Keratinocyte (primary cell): ENCODE results near the gene NAP1L5. TPM values are rescaled to one million over a fixed set of nuclear protein-coding genes. Genes with fewer than 3 reads are reported as not detected.

Experiments used
- DNase-seq: peaks from one replicate; pipeline ENCODE4 v3.0.0-alpha.2; 2011; ENCODE audit warnings: low read depth, missing footprints, low spot score
- FAIRE-seq: peaks from 2 replicates; lab custom pipeline; 2011; peaks lifted over from hg19 to GRCh38; lab: Jason Lieb, UNC
- H2AFZ ChIP-seq: 2 replicates; pipeline ENCODE4 v1.6.0; 2012; ENCODE audit warnings: low read length, control low read depth, inconsistent platforms; ENCODE audit not compliant: control insufficient read depth
- H3K27ac ChIP-seq: 2 replicates; pipeline ENCODE4 v1.5.1; 2011; ENCODE audit warnings: low read length; ENCODE audit not compliant: control insufficient read depth, insufficient read depth
- H3K27me3 ChIP-seq: 3 replicates; pipeline ENCODE4 v1.6.0; 2011; ENCODE audit warnings: low read length; ENCODE audit not compliant: control insufficient read depth, insufficient read depth; ENCODE audit errors: extremely low read depth
- H3K36me3 ChIP-seq, 2 experiments: 2 replicates in 1 of 2; 3 replicates in 1 of 2; pipeline ENCODE4 v1.5.1; 2011; ENCODE audit warnings: low read length in 2 of 2, mild to moderate bottlenecking in 1 of 2; ENCODE audit not compliant: control insufficient read depth in 2 of 2, insufficient read depth in 2 of 2; ENCODE audit errors: extremely low read depth in 1 of 2
- H3K4me1 ChIP-seq: 3 replicates; pipeline ENCODE4 v1.5.1; 2011; ENCODE audit warnings: low read length; ENCODE audit not compliant: control insufficient read depth, insufficient read depth; ENCODE audit errors: extremely low read depth
- H3K4me2 ChIP-seq: 3 replicates; pipeline ENCODE4 v1.6.0; 2011; ENCODE audit warnings: low read depth, low read length; ENCODE audit not compliant: control insufficient read depth, insufficient read depth; ENCODE audit errors: extremely low read depth
- H3K4me3 ChIP-seq, 3 experiments: fragments of 200-600 bp in 1 of 3; sonication (generic) in 1 of 3; 2 replicates in 2 of 3; 3 replicates in 1 of 3; pipeline ENCODE4 v1.5.1; 2011 to 2016; ENCODE audit warnings: low read length in 3 of 3, mild to moderate bottlenecking in 3 of 3, control low read depth in 2 of 3, inconsistent platforms in 1 of 3, low read depth in 1 of 3, mixed read lengths in 1 of 3, mixed run types in 1 of 3, moderate library complexity in 1 of 3; ENCODE audit not compliant: control insufficient read depth in 2 of 3, insufficient read depth in 2 of 3; ENCODE audit errors: extremely low read depth in 1 of 3
- H3K79me2 ChIP-seq: 2 replicates; pipeline ENCODE4 v1.6.0; 2012; ENCODE audit warnings: low read length; ENCODE audit not compliant: control insufficient read depth, insufficient read depth
- H3K9ac ChIP-seq: 3 replicates; pipeline ENCODE4 v1.6.0; 2011; ENCODE audit warnings: low read length; ENCODE audit not compliant: control insufficient read depth, insufficient read depth; ENCODE audit errors: extremely low read depth
- H3K9me1 ChIP-seq: 3 replicates; pipeline ENCODE4 v1.6.0; 2011; ENCODE audit warnings: low read length; ENCODE audit not compliant: control insufficient read depth, insufficient read depth; ENCODE audit errors: extremely low read depth
- H3K9me3 ChIP-seq: 2 replicates; pipeline ENCODE4 v1.5.1; 2012; ENCODE audit warnings: low read depth, low read length; ENCODE audit not compliant: control insufficient read depth
- H4K20me1 ChIP-seq: 3 replicates; pipeline ENCODE4 v1.6.0; 2011; ENCODE audit warnings: low read length; ENCODE audit not compliant: control insufficient read depth, insufficient read depth; ENCODE audit errors: extremely low read depth
- EZH2 ChIP-seq: IDR thresholded peaks from one replicate; pipeline ENCODE4 v1.6.1; 2012; ENCODE audit warnings: inconsistent platforms, mild to moderate bottlenecking, low read length, moderate library complexity
- dilution Hi-C: fragments of 300-500 bp; cut with MboI; formaldehyde crosslinking; loops from one replicate; pipeline ENCODE4 v1.7.0; 2020; ENCODE audit warnings: low sequenced_read_pairs; ENCODE audit not compliant: extremely low pct_ligation_motif_present
- polyA minus RNA-seq, 3 experiments: library from RNA; depleted of rRNA, polyadenylated mRNA; stranded (reverse); fragments of >200 nt; gene quantifications; 1 replicate in 1 of 3; 2 replicates in 1 of 3; 3 replicates in 1 of 3; pipeline ENCODE4 v1.2.3, GENCODE V29; 2011
- polyA plus RNA-seq, 5 experiments: library from polyadenylated mRNA; depleted of rRNA in 3 of 5; stranded (reverse) in 3 of 5; stranded (forward) in 1 of 5; unstranded in 1 of 5; fragments of >200 nt; gene quantifications; 1 replicate in 1 of 5; 2 replicates in 3 of 5; 3 replicates in 1 of 5; pipeline versions ENCODE4 v1.2.1 to v1.2.3, GENCODE V29; 2011 to 2012; ENCODE audit warnings: missing spikeins in 2 of 5, low read depth in 1 of 5, low replicate concordance in 1 of 5
- TF ChIP-seq, protein P1 (sequence below), 3 experiments: IDR thresholded peaks in 1 of 3; conservative IDR thresholded peaks in 1 of 3; optimal IDR thresholded peaks in 1 of 3; 2 replicates in 2 of 3; 3 replicates in 1 of 3; pipeline versions ENCODE3 to v1.5.1; 2011; ENCODE audit warnings: low read length in 3 of 3, mild to moderate bottlenecking in 3 of 3, moderate library complexity in 2 of 3, control low read depth in 1 of 3, inconsistent platforms in 1 of 3; ENCODE audit not compliant: insufficient read depth in 2 of 3; ENCODE audit errors: extremely low read depth in 1 of 3

The NAP1L5 gene, protein sequence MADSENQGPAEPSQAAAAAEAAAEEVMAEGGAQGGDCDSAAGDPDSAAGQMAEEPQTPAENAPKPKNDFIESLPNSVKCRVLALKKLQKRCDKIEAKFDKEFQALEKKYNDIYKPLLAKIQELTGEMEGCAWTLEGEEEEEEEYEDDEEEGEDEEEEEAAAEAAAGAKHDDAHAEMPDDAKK
- polyA plus RNA-seq (0.89 to 1.8 TPM (median 1.0 TPM) in 3 replicates), polyA minus RNA-seq (1.0 TPM in 1 of 3 replicates, not detected in the others)
- polyA plus RNA-seq (2011; ENCODE audit: low read depth), result 0.72 TPM
- 1.3 and 2.1 TPM in 2 replicates for polyA plus RNA-seq (2011; cell fraction: cytosol; rRNA removed)
- polyA plus RNA-seq (2011; cell fraction: nucleus; rRNA removed), result 0.83 and 1.3 TPM in 2 replicates
- polyA plus RNA-seq (2012; ENCODE audit: low replicate concordance), result 1.1 TPM in 2 replicates
- not detected for polyA minus RNA-seq (2011; cell fraction: cytosol; rRNA and poly(A)+ RNA removed)
- not detected in 2 replicates for polyA minus RNA-seq (2011; cell fraction: nucleus; rRNA and poly(A)+ RNA removed)

DNA sequence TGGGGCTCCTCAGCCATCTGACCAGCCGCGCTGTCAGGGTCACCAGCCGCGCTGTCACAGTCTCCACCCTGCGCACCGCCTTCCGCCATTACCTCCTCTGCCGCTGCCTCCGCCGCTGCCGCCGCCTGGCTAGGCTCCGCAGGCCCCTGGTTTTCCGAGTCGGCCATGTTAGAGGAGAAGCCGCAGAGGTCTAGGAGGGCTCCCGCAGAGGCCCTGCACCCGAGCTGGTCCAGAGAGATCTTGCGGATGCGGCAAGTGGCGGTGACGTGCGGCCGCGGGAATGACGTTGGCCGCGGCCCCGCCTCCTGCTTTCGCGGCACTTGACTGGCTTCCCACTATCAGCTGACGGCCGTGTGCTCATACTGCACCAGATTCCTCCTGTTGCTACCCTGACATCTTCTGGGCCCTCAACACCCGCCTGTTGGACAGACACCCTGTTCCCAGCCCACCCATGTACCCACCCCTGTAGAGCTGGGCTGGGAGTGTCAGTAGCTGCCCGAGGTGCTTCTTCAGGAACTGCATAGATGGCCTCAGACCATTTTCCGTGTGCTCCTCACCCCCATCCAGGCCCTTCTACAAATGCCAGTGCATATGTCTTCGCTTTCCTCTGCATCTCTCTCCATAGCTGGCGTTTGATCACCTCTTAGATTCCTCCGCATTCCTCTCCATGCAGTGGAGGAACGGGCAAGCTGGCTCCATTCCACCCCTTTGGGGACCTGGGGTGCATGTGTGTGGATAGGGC is at the start of gene NAP1L5:
Gene NAP1L5, minus strand, starts transcription at position 242 of the 742 bp plus-strand sequence. Its CDS starts 75 bp downstream, at position 167.
- H3K4me3 ChIP-seq, result peak within 1 kb of the TSS; percentile 32 to 74 (median 68)
- H4K20me1 ChIP-seq, result no peaks in the 10 kb centered on the region
- H3K9me3 ChIP-seq, result no peaks in the 10 kb centered on the region
- H3K27ac ChIP-seq, result no peak within 1 kb of the TSS
- no peaks in the 10 kb centered on the region for H3K27me3 ChIP-seq
- peak within 1 kb of the TSS; percentile 11 for H2AFZ ChIP-seq
- TF ChIP-seq, protein P1, sequence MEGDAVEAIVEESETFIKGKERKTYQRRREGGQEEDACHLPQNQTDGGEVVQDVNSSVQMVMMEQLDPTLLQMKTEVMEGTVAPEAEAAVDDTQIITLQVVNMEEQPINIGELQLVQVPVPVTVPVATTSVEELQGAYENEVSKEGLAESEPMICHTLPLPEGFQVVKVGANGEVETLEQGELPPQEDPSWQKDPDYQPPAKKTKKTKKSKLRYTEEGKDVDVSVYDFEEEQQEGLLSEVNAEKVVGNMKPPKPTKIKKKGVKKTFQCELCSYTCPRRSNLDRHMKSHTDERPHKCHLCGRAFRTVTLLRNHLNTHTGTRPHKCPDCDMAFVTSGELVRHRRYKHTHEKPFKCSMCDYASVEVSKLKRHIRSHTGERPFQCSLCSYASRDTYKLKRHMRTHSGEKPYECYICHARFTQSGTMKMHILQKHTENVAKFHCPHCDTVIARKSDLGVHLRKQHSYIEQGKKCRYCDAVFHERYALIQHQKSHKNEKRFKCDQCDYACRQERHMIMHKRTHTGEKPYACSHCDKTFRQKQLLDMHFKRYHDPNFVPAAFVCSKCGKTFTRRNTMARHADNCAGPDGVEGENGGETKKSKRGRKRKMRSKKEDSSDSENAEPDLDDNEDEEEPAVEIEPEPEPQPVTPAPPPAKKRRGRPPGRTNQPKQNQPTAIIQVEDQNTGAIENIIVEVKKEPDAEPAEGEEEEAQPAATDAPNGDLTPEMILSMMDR (optimal IDR thresholded peaks at IDR 0.05 in 1 of 3, IDR thresholded peaks at IDR 0.05 in 1 of 3, conservative IDR thresholded peaks at IDR 0.05 in 1 of 3; ENCODE audit: extremely low read depth in 1 of 3, insufficient read depth in 2 of 3, low read length in 3 of 3), result no peak
- no peak for TF ChIP-seq EZH2
- no peaks in the 10 kb centered on the region for H3K79me2 ChIP-seq
- peaks cover 0 to 1% of the 10 kb centered on the region in 2 experiments for H3K36me3 ChIP-seq
- peak within 1 kb of the TSS; percentile 49 for H3K9ac ChIP-seq
- DNase-seq (no peak), FAIRE-seq (no peak)
- no peaks in the 10 kb centered on the region for H3K9me1 ChIP-seq
- H3K4me2 ChIP-seq, result peak within 1 kb of the TSS; percentile 63
- dilution Hi-C loops, result no loop called here
- peaks cover 2% of the 10 kb centered on the region for H3K4me1 ChIP-seq

- no peak for DNase-seq
- Histone ChIP-seq H2AFZ (no peak overlapping the region), H3K9me1 (no peaks in the 10 kb centered on the region), H3K27me3 (no peaks in the 10 kb centered on the region), H3K9ac (no peak overlapping the region), H3K4me1 (no peaks in the 10 kb centered on the region), H3K9me3 (no peaks in the 10 kb centered on the region), H3K27ac (no peak overlapping the region), H3K79me2 (no peaks in the 10 kb centered on the region), H3K36me3 (peaks cover 0 to 3% of the 10 kb centered on the region in 2 experiments), H3K4me3 (no peak overlapping the region), H4K20me1 (no peaks in the 10 kb centered on the region), H3K4me2 (no peak overlapping the region)
- TF ChIP-seq, protein P1 (optimal IDR thresholded peaks at IDR 0.05 in 1 of 3, IDR thresholded peaks at IDR 0.05 in 1 of 3, conservative IDR thresholded peaks at IDR 0.05 in 1 of 3; ENCODE audit: extremely low read depth in 1 of 3, insufficient read depth in 2 of 3, low read length in 3 of 3), result no peak
- no peak for TF ChIP-seq EZH2
- FAIRE-seq, result no peak
- dilution Hi-C loops, result no loop called here
Measured at GRCh38 chr4:88747351-88747750, 49.7 kb upstream of the NAP1L5 start.
